ENCODE data around the gene SETD2. TPM values are rescaled to one million over a fixed set of nuclear protein-coding genes. Genes with fewer than 3 reads are reported as not detected.

The SETD2 gene
- total RNA-seq, 1 experiment from 2014 or later: 24.1 TPM

DNA sequence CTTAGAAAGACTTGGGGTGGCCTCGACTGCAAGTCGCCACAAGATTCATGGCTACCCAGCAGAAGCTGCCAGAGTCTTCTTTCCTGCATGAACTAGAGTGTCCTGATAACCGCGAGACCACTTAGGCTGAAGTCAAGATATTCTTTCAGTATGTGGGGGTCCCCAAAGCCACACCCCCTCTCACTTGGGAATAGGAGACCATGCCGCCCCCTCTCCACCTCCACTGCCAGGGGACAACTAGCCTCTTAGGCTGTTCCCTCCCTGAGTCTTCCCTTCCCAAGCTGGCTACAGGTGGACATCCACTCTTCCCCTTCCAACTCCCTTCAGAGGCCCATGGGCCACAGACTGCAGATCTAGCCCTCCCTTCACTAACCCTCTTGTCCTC, 186.1 kb downstream of the SETD2 start:
- ChIA-PET POLR2A (ENCODE audit: unreplicated experiment) (no interaction called here), CTCF (no interaction called here)
- intact Hi-C loops (cut with micrococcal nuclease): loop anchor here (2.0 kb wide), 1 partner anchor 43 kb away; no protein-coding TSS in a partner anchor
- no peak for ATAC-seq
- Histone ChIP-seq H3K4me1 (ENCODE audit: insufficient read depth, low read length) (peaks cover 41% of the 10 kb centered on the region), H3F3A (ENCODE audit: low read length, unreplicated experiment) (no peaks in the 10 kb centered on the region), H4K20me1 (ENCODE audit: low read length) (peaks cover 19% of the 10 kb centered on the region), H3K79me2 (ENCODE audit: low read length) (peaks cover 68% of the 10 kb centered on the region), H3K36me3 (ENCODE audit: low read depth, low read length) (0 out of 2 replicates have a peak, but pooled peaks cover 3% of the 10 kb centered on the region), H3K9me2 (replicated peaks; ENCODE audit: low read length) (no peaks in the 10 kb centered on the region), H3K27me3 (ENCODE audit: low read length) (no peaks in the 10 kb centered on the region), H3K27ac (ENCODE audit: low read length) (no peak overlapping the region), H3K9ac (ENCODE audit: low read length) (no peak overlapping the region), H3K4me3 (ENCODE audit: low read length) (no peak overlapping the region), H3K4me2 (ENCODE audit: low read length) (peak overlapping the region; percentile 78), H2AFZ (ENCODE audit: low read length) (no peak overlapping the region), H3K9me3 (ENCODE audit: low read length) (no peaks in the 10 kb centered on the region)
- BruUV-seq (replicated peaks): no TSS peak
- TF ChIP-seq, protein P1, sequence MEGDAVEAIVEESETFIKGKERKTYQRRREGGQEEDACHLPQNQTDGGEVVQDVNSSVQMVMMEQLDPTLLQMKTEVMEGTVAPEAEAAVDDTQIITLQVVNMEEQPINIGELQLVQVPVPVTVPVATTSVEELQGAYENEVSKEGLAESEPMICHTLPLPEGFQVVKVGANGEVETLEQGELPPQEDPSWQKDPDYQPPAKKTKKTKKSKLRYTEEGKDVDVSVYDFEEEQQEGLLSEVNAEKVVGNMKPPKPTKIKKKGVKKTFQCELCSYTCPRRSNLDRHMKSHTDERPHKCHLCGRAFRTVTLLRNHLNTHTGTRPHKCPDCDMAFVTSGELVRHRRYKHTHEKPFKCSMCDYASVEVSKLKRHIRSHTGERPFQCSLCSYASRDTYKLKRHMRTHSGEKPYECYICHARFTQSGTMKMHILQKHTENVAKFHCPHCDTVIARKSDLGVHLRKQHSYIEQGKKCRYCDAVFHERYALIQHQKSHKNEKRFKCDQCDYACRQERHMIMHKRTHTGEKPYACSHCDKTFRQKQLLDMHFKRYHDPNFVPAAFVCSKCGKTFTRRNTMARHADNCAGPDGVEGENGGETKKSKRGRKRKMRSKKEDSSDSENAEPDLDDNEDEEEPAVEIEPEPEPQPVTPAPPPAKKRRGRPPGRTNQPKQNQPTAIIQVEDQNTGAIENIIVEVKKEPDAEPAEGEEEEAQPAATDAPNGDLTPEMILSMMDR (conservative IDR thresholded peaks at IDR 0.05; ENCODE audit: low read depth, low read length): no peak
- TF ChIP-seq EZH2phosphoT487 (IDR thresholded peaks at IDR 0.05; ENCODE audit: borderline replicate concordance, low read length) (no peak), EZH2 (IDR thresholded peaks at IDR 0.05; ENCODE audit: low read length, unreplicated experiment) (no peak)
- no peak for DNase-seq

DNA sequence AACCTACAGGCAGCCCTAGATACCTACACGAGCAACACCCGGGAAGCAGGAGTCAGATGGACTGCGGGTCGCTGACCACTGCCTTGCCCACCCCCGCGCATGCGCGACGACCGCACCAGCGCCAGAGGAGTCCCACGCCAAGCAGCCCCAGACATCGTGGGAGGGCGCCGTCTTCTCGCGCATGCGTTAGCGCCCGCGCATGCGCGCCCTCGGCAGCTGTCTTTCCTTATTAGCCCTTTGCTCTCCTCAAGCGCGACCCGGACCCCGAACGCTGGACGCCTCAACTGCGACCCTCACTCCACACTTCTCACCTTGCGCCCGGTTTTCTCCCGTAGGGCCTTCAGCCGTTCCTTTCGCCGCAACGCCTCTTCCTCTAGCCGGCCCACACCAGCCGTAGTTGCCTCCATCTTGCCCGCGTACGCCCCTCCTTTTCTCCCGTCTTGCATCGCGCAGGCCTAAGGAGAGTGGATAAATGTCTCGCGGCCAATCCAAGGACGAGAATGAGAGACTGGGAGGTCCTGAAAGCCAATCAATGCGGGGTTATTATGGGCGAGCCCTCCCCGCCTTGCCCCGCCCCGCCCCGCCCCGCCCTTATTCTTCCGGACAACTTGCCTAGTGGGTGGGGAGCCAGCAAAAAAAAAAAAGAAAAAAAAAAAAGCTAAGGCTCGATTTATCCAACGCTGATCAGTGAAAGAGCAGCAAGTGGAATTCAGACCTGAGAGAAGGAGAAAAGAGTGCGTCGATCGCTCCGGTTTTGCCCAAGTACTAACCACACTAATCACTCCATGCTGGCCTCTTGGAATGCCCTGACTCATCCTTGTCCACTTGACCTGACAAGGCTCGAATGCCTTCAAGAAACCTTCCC, 187.4 kb downstream of the SETD2 start, which contains the start of gene CCDC12:
CCDC12 (minus strand) TSS at position 420 of the 865 bp plus-strand sequence; CDS start at position 407, 13 bp downstream.
- peak within 1 kb of the TSS; percentile 87 for H3K4me3 ChIP-seq (ENCODE audit: low read length)
- TF ChIP-seq, protein P1 (conservative IDR thresholded peaks at IDR 0.05; ENCODE audit: low read depth, low read length): no peak
- no peak for TF ChIP-seq EZH2 (IDR thresholded peaks at IDR 0.05; ENCODE audit: low read length, unreplicated experiment)
- TF ChIP-seq EZH2phosphoT487 (IDR thresholded peaks at IDR 0.05; ENCODE audit: borderline replicate concordance, low read length): no peak
- intact Hi-C loops (cut with micrococcal nuclease): loop anchor here (2.0 kb wide), 1 partner anchor 42 kb away; no protein-coding TSS in a partner anchor
- no TSS peak for BruUV-seq (replicated peaks)
- H3K9ac ChIP-seq (ENCODE audit: low read length): peak within 1 kb of the TSS; percentile 98
- H4K20me1 ChIP-seq (ENCODE audit: low read length): peaks cover 32% of the 10 kb centered on the region
- H3K9me3 ChIP-seq (ENCODE audit: low read length): no peaks in the 10 kb centered on the region
- H3K4me2 ChIP-seq (ENCODE audit: low read length): peak within 1 kb of the TSS; percentile 78
- ChIA-PET POLR2A (ENCODE audit: unreplicated experiment) (interaction anchor here (0.5 to 1.4 kb wide), 17 partner anchors 12 to 1764 kb away, joined by 3 to 33 read pairs (median 5); no protein-coding TSS in a partner anchor), CTCF (interaction anchor here (0.5 to 0.7 kb wide), 3 partner anchors 8 to 346 kb away, joined by 3 to 5 read pairs (median 3); no protein-coding TSS in a partner anchor)
- ATAC-seq (peak; percentile 79), DNase-seq (peak; percentile 98)
- no peaks in the 10 kb centered on the region for H3K9me2 ChIP-seq (replicated peaks; ENCODE audit: low read length)
- no peaks in the 10 kb centered on the region for H3K27me3 ChIP-seq (ENCODE audit: low read length)
- peak within 1 kb of the TSS; percentile 87 for H3K27ac ChIP-seq (ENCODE audit: low read length)
- peaks cover 29% of the 10 kb centered on the region for H3K4me1 ChIP-seq (ENCODE audit: insufficient read depth, low read length)
- 0 out of 2 replicates have a peak, but pooled peaks cover 3% of the 10 kb centered on the region for H3K36me3 ChIP-seq (ENCODE audit: low read depth, low read length)
- H2AFZ ChIP-seq (ENCODE audit: low read length): peak within 1 kb of the TSS; percentile 88
- H3K79me2 ChIP-seq (ENCODE audit: low read length): peaks cover 70% of the 10 kb centered on the region
- H3F3A ChIP-seq (ENCODE audit: low read length, unreplicated experiment): no peaks in the 10 kb centered on the region
